Measurements from ENCODE around the gene TFAP2B. TPM values are rescaled to one million over a fixed set of nuclear protein-coding genes. Genes with fewer than 3 reads are reported as not detected.

The TFAP2B gene
- total RNA-seq, 1 experiment from 2014 or later, result not detected

- Mint-ChIP-seq H3K27ac (no peak overlapping the region), H3K36me3 (ENCODE audit: insufficient read depth in 1 of 3, low read depth in 3 of 3) (peaks cover 0 to 5% (median 2%) of the 10 kb centered on the region in 3 experiments; a peak in 3 of 7 replicates), H3K4me3 (no peak overlapping the region), H3K27me3 (ENCODE audit: low read depth) (no peaks in the 10 kb centered on the region), H3K9me3 (peaks cover 4 to 11% of the 10 kb centered on the region in 2 experiments; a peak in 4 of 5 replicates), H3K4me1 (peaks cover 0 to 16% of the 10 kb centered on the region in 2 experiments; a peak in 2 of 4 replicates)
- Histone ChIP-seq H3K79me2 (ENCODE audit: insufficient read depth, low read length) (no peaks in the 10 kb centered on the region), H4K5ac (ENCODE audit: insufficient read length, low read depth, low read length) (no peak overlapping the region), H3K23me2 (ENCODE audit: insufficient read length, low read depth, low read length, poor library complexity, severe bottlenecking) (no peaks in the 10 kb centered on the region), H2BK12ac (ENCODE audit: insufficient read length, low read depth, low read length) (no peak overlapping the region), H2BK15ac (ENCODE audit: low read depth, low read length) (no peak overlapping the region), H2BK120ac (ENCODE audit: low read depth, low read length, poor library complexity, severe bottlenecking) (no peak overlapping the region), H3K14ac (ENCODE audit: insufficient read depth, low read length) (no peak overlapping the region), H3T11ph (ENCODE audit: low read length) (no peak overlapping the region), H4K91ac (ENCODE audit: insufficient read length, low read depth, low read length) (no peak overlapping the region), H2BK20ac (ENCODE audit: low read depth, low read length, poor library complexity, severe bottlenecking) (no peak overlapping the region), H3K4ac (ENCODE audit: low read depth, low read length) (no peak overlapping the region), H3K23ac (ENCODE audit: insufficient read length, low read depth, low read length) (no peak overlapping the region), H3K27ac (ENCODE audit: insufficient read length, low read depth, low read length) (no peak overlapping the region), H3K4me2 (ENCODE audit: insufficient read depth, insufficient read length, low read length) (no peak overlapping the region), H3K18ac (ENCODE audit: insufficient read length, low read depth, low read length) (no peak overlapping the region), H3K9me3 (ENCODE audit: control insufficient read depth, low read depth, low read length) (no peaks in the 10 kb centered on the region), H2BK5ac (ENCODE audit: insufficient read length, low read length) (no peak overlapping the region), H2AFZ (ENCODE audit: low read length) (no peak overlapping the region), H4K20me1 (ENCODE audit: control insufficient read depth, insufficient read depth, insufficient read length) (no peaks in the 10 kb centered on the region), H3K27me3 (ENCODE audit: insufficient read depth, low read length) (no peaks in the 10 kb centered on the region), H3K9ac (ENCODE audit: extremely low read depth, insufficient read length, low read length) (no peak overlapping the region), H3K4me1 (ENCODE audit: insufficient read depth, low read length) (no peaks in the 10 kb centered on the region), H4K8ac (replicated peaks; ENCODE audit: insufficient read length, low read depth, low read length) (no peak overlapping the region), H3K79me1 (ENCODE audit: insufficient read depth, low read depth, low read length, poor library complexity, severe bottlenecking) (no peaks in the 10 kb centered on the region), H3K56ac (ENCODE audit: insufficient read length, low read depth, low read length) (no peak overlapping the region), H2AK5ac (ENCODE audit: insufficient read length, low read length) (no peak overlapping the region)
- no peak for TF ChIP-seq CTCF (conservative IDR thresholded peaks at IDR 0.05)
- DNase-seq, result no peak
Measured at GRCh38 chr6:50890579-50890978, 71.9 kb downstream of the TFAP2B start.

Measured in H9 (cell line).